SK-N-SH treated with all-trans-retinoic acid at 6 μM for 48 hours (cell line): ENCODE data around the gene ARL15.
A peak's percentile ranks its signal among the peaks of the same experiment; 100 is the strongest.

Experiments used
- ATAC-seq: fragments of 200-7000 bp; cut with Tn5 transposase; 3 replicates; pipeline ENCODE4 v1.9.1; 2020; ENCODE audit warnings: mild to moderate bottlenecking, moderate library complexity
- ARNTL ChIP-seq: fragments of 450-650 bp; formaldehyde crosslinking; IDR thresholded peaks from 2 replicates; pipeline ENCODE4 v1.5.0; 2020; ENCODE audit warnings: low read depth, mild to moderate bottlenecking, moderate library complexity, borderline replicate concordance
- BACH2 ChIP-seq: fragments of 250-450 bp; sonication (Bioruptor Pico); IDR thresholded peaks from 2 replicates; pipeline ENCODE4 v1.9.0; 2021; ENCODE audit warnings: mild to moderate bottlenecking, borderline replicate concordance
- CREB5 ChIP-seq: fragments of 250-450 bp; sonication (Bioruptor Pico); IDR thresholded peaks from 2 replicates; pipeline ENCODE4 v1.5.1; 2020; ENCODE audit warnings: low read depth, mild to moderate bottlenecking, moderate library complexity
- CSDC2 ChIP-seq: fragments of 250-450 bp; sonication (Bioruptor Pico); IDR thresholded peaks from 2 replicates; pipeline ENCODE4 v1.5.0; 2020; ENCODE audit warnings: mild to moderate bottlenecking, moderate library complexity
- CSRNP3 ChIP-seq: fragments of 250-450 bp; sonication (Bioruptor Pico); IDR thresholded peaks from 2 replicates; pipeline ENCODE4 v1.5.1; 2021; ENCODE audit warnings: mild to moderate bottlenecking, moderate library complexity
- ESRRG ChIP-seq: fragments of 250-450 bp; sonication (Bioruptor Pico); IDR thresholded peaks from 2 replicates; pipeline ENCODE4 v1.6.1; 2021; ENCODE audit warnings: mild to moderate bottlenecking
- GLIS3 ChIP-seq: fragments of 250-450 bp; sonication (Bioruptor Pico); IDR thresholded peaks from 2 replicates; pipeline ENCODE4 v1.5.0; 2020; ENCODE audit warnings: mild to moderate bottlenecking, moderate library complexity
- ISL1 ChIP-seq: fragments of 250-450 bp; sonication (Bioruptor Pico); IDR thresholded peaks from 2 replicates; pipeline ENCODE4 v2.1.2; 2022; ENCODE audit warnings: mild to moderate bottlenecking, moderate library complexity
- OSR1 ChIP-seq: fragments of 250-450 bp; sonication (Bioruptor Pico); IDR thresholded peaks from 2 replicates; pipeline ENCODE4 v1.8.0; 2022; ENCODE audit warnings: moderate library complexity, mild to moderate bottlenecking, inconsistent platforms
- PATZ1 ChIP-seq: fragments of 250-450 bp; sonication (Bioruptor Pico); IDR thresholded peaks from 2 replicates; pipeline ENCODE4 v1.8.0; 2020; ENCODE audit warnings: mild to moderate bottlenecking, moderate library complexity, borderline replicate concordance
- POU6F1 ChIP-seq: fragments of 250-450 bp; sonication (Bioruptor Pico); IDR thresholded peaks from 2 replicates; pipeline ENCODE4 v1.8.0; 2021; ENCODE audit warnings: low read depth, mild to moderate bottlenecking, moderate library complexity, borderline replicate concordance
- PPARA ChIP-seq: fragments of 250-450 bp; sonication (Bioruptor Pico); IDR thresholded peaks from 2 replicates; pipeline ENCODE4 v1.5.0; 2020; ENCODE audit warnings: mild to moderate bottlenecking, borderline replicate concordance
- RARB ChIP-seq: fragments of 250-450 bp; sonication (Bioruptor Pico); IDR thresholded peaks from 2 replicates; pipeline ENCODE4 v1.8.0; 2021; ENCODE audit warnings: mild to moderate bottlenecking, moderate library complexity
- SNAI2 ChIP-seq: fragments of 250-450 bp; sonication (Bioruptor Pico); IDR thresholded peaks from 2 replicates; pipeline ENCODE4 v1.5.0; 2020; ENCODE audit warnings: mild to moderate bottlenecking, moderate library complexity
- TCF4 ChIP-seq: fragments of 250-450 bp; sonication (Bioruptor Pico); IDR thresholded peaks from 2 replicates; pipeline ENCODE4 v1.8.0; 2021; ENCODE audit warnings: mild to moderate bottlenecking, moderate library complexity, borderline replicate concordance
- TOX ChIP-seq: fragments of 250-450 bp; sonication (Bioruptor Pico); IDR thresholded peaks from 2 replicates; pipeline ENCODE4 v1.8.0; 2021; ENCODE audit warnings: mild to moderate bottlenecking, moderate library complexity, borderline replicate concordance
- ZC3H10 ChIP-seq: fragments of 250-450 bp; sonication (Bioruptor Pico); IDR thresholded peaks from 2 replicates; pipeline ENCODE4 v1.5.1; 2021; ENCODE audit warnings: mild to moderate bottlenecking, moderate library complexity
- ZFP3 ChIP-seq: fragments of 250-450 bp; sonication (Bioruptor Pico); IDR thresholded peaks from 2 replicates; pipeline ENCODE4 v1.5.0; 2020; ENCODE audit warnings: mild to moderate bottlenecking, moderate library complexity
- ZFP30 ChIP-seq: fragments of 450-650 bp; formaldehyde crosslinking; IDR thresholded peaks from 2 replicates; pipeline ENCODE4 v1.5.0; 2022; ENCODE audit warnings: mild to moderate bottlenecking, moderate library complexity
- ZNF565 ChIP-seq: fragments of 450-650 bp; formaldehyde crosslinking; conservative IDR thresholded peaks from 2 replicates; pipeline ENCODE4 v1.5.0; 2020; ENCODE audit warnings: low read depth, mild to moderate bottlenecking, moderate library complexity
- ZNF70 ChIP-seq: fragments of 450-650 bp; formaldehyde crosslinking; IDR thresholded peaks from 2 replicates; pipeline ENCODE4 v1.5.0; 2020; ENCODE audit warnings: mild to moderate bottlenecking, moderate library complexity
- ZNF8 ChIP-seq: fragments of 450-650 bp; formaldehyde crosslinking; IDR thresholded peaks from 2 replicates; pipeline ENCODE4 v1.5.0; 2020; ENCODE audit warnings: mild to moderate bottlenecking, moderate library complexity

ARL15 gene

GRCh38 chr5:54091307-54092130 lies 218.9 kb downstream of the ARL15 start:
- no peak for TF ChIP-seq TOX
- ATAC-seq, result peak; percentile 61

GRCh38 chr5:54090495-54091120 lies 219.8 kb downstream of the ARL15 start:
- ATAC-seq, result peak; percentile 76
- no peak for TF ChIP-seq ARNTL
- no peak for TF ChIP-seq ZNF8 (CRISPR knock-in tag)
- TF ChIP-seq CSDC2 (CRISPR knock-in tag), result no peak
- TF ChIP-seq ZFP30, result no peak
- no peak for TF ChIP-seq BACH2 (CRISPR knock-in tag)
- no peak for TF ChIP-seq RARB

GRCh38 chr5:54088081-54088480 lies 222.3 kb downstream of the ARL15 start:
- TF ChIP-seq CREB5 (no peak), ZNF8 (CRISPR knock-in tag) (no peak), RARB (no peak), ISL1 (no peak), POU6F1 (CRISPR knock-in tag) (no peak), ZFP30 (no peak), BACH2 (CRISPR knock-in tag) (no peak), ESRRG (CRISPR knock-in tag) (no peak), ZNF70 (CRISPR knock-in tag) (no peak), CSDC2 (CRISPR knock-in tag) (no peak), ZFP3 (no peak), ARNTL (no peak), TOX (no peak), ZNF565 (CRISPR knock-in tag) (no peak), PATZ1 (CRISPR knock-in tag) (no peak), CSRNP3 (no peak), GLIS3 (CRISPR knock-in tag) (no peak)
- TF ChIP-seq, all 23 proteins: peak for 0
- no peak for ATAC-seq

- TF ChIP-seq ZNF70 (CRISPR knock-in tag) (no peak), PPARA (CRISPR knock-in tag) (no peak), ZFP30 (no peak), RARB (no peak), SNAI2 (CRISPR knock-in tag) (no peak), CSDC2 (CRISPR knock-in tag) (no peak), BACH2 (CRISPR knock-in tag) (no peak), ZNF8 (CRISPR knock-in tag) (no peak), TOX (no peak), ZFP3 (no peak), ISL1 (no peak), ZC3H10 (CRISPR knock-in tag) (no peak), CSRNP3 (no peak), PATZ1 (CRISPR knock-in tag) (no peak), GLIS3 (CRISPR knock-in tag) (no peak), POU6F1 (CRISPR knock-in tag) (no peak), TCF4 (CRISPR knock-in tag) (no peak), OSR1 (CRISPR knock-in tag) (no peak)
- ATAC-seq, result no peak
Observed at GRCh38 chr5:54087436-54087835, 222.9 kb downstream of the ARL15 start.
